Activated naive CD4-positive, alpha-beta T cell (primary cell): ENCODE data around the gene PLS1.
"Not testable (repeated sequence)": the region's sequence is repeated elsewhere in the genome, so short reads cannot be mapped to it uniquely, and the experiment has no call there.

Experiments used
- DNase-seq, 4 experiments: peaks; one replicate each; lab custom pipeline; 2025; lab: John Stamatoyannopoulos, UW

The PLS1 gene

DNA sequence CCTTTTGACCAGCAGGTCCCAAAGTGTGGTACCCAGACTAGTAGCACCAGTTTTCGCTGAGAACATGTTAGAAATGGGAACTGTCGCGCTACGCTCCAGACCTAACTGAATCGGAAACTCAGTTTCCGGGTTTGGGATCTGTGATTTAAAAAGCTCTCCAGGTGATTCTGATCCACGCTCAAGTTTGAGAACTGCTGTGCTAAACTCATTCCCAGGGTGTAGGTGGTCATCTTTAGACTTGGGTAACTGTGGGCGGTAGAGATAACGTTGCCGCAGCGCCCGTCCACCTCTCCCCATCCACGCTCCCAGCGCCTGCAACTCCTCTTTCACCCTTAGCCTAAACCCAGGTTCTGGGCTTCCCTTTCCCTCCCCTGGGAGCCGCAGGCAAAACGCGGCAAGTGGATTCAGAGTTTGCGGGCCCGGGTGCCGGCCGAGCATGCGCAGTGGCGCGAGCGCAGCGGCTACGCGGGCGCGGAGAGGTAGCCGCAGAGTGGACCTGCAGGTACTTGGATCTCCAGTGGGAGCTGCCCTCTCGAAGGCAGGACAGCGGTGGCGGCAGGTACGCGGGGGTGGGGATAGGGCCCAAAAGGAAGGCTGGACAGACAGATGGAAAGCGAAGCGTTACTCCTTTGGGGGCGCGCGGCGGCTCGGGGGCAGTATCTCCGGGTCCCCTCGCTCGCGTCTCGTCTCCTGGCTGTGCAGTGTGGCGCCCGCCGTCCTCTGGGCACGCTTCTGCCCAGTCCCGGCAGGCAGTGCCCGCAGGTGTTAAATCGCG, at the start of gene PLS1:
PLS1 (plus strand) TSS at position 443 of the 775 bp plus-strand sequence. CDS start 67,845 bp downstream, outside the sequence.
- DNase-seq, result peak; percentile 59 to 76 (median 68)

DNA sequence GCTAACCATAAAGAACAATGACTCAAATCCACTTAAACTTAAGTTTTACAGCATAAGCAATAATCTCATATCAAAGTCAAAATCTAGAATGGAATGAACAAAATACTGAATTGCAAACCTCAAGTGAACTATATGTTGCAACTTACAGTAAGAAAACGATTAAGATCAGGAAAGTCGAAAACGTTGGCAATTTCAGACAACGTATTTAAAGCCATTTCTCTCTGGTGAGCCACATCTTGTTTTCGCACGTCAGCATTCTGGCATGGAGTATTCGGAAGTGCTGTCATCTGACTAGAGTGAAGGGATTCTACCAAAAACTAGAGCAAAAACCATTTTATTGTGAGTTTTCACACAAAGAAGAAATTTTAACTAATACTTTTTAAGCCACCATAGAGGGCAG, 46.2 kb upstream of the PLS1 start:
- DNase-seq, result no peak

- DNase-seq, result not testable (repeated sequence)
These were observed 43.6 kb upstream of the PLS1 start for GRCh38 chr3:142552579-142552978.

- DNase-seq, result no peak
These were observed 42.5 kb upstream of the PLS1 start for GRCh38 chr3:142553741-142554140.

DNA sequence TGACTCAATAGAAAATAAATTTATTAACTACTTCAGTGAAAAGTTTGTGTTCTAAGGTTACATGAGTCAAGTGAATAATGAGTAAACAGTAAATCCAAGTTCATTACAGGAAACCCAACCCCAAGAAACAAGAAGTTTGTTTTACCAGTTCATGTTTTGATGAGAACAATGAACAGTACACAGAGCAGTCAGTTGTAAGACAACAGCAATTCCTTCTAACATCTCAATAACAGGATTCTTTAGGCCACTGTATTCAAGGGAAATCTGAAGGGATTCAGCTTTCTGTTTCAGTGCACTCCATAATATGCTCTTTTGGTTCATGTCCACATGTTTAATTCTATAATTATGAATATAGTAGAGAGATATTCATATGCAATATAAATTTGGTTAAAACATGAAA, 36.1 kb upstream of the PLS1 start:
- no peak for DNase-seq

DNA sequence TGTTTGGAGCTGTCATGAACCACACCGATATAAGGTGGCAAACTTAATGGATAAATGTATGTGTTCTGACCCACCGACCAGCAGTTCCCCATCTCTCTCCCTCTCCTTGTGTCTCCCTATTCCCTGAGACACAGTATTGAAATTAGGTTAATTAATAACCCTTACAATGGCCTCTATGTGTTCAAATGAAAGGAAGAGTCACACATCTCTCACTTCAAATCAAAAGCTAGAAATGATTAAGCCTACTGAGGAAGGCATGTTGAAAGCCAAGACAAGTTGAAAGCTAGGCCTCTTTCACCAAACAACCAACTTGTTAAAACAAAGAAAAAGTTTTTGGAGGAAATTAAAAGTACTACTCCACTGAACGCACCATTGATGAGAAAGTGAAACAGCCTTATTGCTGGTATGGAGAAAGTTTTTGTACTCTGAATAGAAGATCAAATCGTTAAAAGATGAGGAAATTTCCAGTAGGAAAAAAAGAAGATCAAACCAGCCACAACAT, 32.6 kb upstream of the PLS1 start:
- no peak for DNase-seq

GRCh38 chr3:142566096-142566495, 30.1 kb upstream of the PLS1 start:
- DNase-seq, result no peak

DNA sequence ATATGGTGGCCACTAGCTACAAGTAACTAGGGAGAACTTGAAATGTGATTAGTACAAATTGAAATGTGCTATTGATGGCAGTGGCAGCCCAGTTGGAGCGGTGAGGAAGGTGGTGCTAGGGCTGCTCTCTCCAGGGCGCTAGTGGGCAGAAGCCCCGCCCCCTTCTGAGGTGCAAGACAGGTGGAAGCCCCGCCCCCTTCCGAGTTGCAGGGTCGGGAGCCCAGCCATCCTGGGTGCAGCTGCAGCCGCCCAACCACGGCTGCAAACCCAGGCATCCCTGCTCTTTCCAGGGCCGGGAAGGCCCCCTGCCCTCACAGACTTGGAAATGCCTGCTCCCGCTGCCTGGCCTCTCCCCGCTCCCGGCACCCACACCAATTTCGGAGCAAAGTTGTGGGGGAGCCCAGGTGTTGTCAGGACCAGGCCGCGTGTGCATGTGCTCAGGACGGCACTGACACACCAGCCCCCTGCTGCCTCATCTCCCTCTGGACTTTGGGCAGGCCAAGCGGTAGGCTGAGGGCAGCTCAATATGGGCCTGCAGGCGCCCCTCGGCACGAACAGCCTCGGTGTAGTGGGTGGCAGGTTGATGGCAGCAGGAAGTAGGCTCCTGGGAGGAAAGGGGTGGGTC, 27.7 kb upstream of the PLS1 start:
- no peak for DNase-seq

- not testable (repeated sequence) for DNase-seq
These were observed 26.8 kb upstream of the PLS1 start for GRCh38 chr3:142569422-142569821.

GRCh38 chr3:142574223-142574622, 22.0 kb upstream of the PLS1 start:
- not testable (repeated sequence) for DNase-seq

- no peak for DNase-seq
These were observed 21.5 kb upstream of the PLS1 start for GRCh38 chr3:142574665-142575064.

- no peak for DNase-seq
These were observed 19.4 kb upstream of the PLS1 start for GRCh38 chr3:142576792-142577191.

DNA sequence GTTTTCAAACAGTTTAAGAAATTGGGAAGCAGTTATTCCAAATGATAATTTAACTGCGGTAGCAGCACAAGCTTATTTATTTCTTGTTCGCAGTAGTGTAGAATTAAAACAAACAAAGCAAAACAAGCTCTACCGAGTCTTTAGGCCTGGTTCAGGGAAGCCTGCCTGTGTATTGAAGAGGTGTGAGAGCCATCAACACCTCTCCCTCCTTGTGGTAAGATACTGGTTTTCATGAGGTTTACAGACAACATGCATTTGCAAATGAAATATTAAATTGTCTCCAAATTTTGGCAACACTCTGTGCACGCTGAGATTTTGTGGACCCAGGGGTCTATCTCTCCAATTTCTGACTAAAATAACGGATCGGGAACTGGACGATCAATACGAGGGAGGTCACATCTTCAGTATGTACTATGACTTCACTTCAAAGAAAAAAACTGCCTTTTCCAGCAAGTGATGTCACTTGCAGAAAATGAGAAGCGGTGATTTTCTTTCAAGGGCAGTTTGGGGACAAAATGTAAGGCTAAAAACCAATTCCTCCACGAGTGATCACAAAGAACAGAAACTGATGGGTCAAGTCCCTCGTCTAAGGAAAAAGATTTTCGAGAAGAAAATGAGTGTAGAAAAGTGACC, 18.4 kb upstream of the PLS1 start:
- no peak for DNase-seq

GRCh38 chr3:142578329-142579223, 17.6 kb upstream of the PLS1 start, which contains the start of gene ATR:
TSS of gene ATR (minus strand) at chr3:142578733. CDS start at chr3:142578704, 29 bp downstream.
- peak; percentile 81 to 94 (median 88) for DNase-seq

DNA sequence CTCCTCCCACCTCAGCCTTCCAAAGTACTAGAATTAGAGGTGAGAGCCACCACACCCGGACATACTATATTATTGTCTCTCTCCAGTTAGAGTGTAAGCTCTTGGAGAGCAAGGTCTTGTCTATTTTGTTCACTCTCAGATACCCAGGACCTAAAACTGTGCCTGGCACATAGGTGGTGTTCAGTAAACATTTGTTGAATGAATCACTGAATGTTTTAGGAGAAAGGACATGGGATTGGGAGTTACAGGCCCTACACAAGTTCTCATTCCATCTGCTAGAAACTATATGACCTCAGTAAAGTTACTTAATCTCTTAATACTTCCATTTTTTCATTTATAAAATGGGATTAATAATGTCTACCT, 16.2 kb upstream of the PLS1 start:
- DNase-seq, result no peak

GRCh38 chr3:142581070-142581469, 15.1 kb upstream of the PLS1 start:
- DNase-seq, result not testable (repeated sequence)

DNA sequence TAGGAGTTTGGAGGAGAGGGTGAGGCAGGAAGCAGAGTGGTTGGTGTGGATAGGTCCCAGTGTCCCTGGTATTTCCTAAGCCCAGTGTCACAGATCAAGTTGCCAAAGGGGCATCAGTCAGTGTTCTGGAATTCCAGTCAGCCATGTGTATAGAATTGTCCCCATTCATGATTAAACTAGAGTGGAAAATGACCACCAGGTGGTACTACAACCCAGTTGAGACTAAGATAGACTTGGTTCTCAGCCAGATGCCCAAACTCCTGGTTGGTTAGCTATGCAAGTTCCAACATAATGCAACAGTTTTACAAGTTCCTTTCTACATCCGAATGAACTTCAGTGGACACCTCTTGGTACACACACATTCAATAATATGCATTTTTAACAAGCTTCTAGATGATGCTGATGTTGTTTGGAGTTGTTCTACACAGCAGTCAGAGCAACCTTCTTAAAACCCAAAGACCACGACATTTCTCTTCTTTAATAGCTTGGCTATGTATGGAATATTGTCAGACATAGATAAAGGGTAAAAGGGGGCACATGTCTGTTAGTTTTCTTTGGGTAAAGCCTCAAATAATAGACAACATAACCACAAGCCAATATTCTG, 9.3 kb upstream of the PLS1 start:
- no peak for DNase-seq

DNA sequence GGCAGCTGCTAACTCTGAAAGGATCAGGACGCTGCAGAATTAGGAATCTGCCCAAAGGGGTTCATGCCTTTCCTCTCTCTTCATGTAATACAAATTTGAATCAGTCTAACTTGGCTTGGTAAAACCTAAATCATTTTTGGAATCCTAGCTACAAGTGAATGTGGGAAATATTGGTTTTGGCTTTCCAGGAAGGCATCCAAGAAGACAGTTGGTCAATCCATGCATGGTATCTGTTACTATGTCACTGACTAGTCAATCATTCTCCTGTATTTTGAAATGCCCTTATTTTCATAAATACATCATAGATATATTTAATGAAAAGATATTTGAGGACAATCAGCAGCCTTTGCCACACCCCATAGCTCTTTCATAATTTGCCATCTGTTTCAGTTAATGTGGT, 7.5 kb upstream of the PLS1 start:
- DNase-seq, result no peak

DNA sequence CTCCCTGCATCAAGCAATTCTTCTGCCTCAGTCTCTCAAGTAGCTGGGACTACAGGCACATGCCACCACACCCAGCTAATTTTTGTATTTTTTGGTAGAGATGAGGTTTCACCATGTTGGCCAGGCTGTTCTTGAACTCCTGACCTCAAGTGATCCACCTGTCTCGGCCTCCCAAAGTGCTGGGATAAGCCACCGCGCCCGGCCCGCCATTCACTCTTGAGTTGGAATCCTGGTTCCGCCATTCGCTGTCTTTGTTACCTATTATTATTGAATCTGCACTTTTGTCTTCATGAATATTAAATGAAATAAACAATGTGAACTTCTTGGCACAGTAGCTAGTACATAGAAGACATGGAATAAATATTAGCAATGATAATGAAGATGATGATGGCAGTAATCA, 3.9 kb upstream of the PLS1 start:
- not testable (repeated sequence) for DNase-seq

GRCh38 chr3:142595141-142595540, 1.1 kb upstream of the PLS1 start:
- no peak for DNase-seq

GRCh38 chr3:142595581-142595950, 627 bp upstream of the PLS1 start:
- no peak for DNase-seq

DNA sequence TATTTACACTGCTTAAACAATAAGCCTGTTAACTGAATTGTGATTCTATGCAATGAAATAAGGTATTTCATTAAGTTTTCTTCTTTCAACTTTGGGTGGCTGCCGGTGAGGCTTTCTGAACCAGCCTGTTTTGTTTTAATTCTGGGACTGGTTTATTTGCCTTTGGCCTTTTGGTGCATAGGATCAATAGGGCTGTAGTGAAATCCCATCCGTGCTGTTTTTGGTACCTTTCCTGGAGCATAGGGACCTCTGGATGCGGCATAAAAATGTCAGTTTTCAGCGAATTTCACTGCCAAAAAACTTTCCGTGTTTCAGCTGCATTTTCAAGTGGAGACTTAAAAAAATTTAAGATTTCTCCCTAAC, 514 bp downstream of the PLS1 start:
- DNase-seq, result no peak
